WTC11 (cell line): ENCODE measurements around the gene NLRP13. TPM values are rescaled to one million over a fixed set of nuclear protein-coding genes. Genes with fewer than 3 reads are reported as not detected.

ENCODE experiments used
- ATAC-seq: fragments of 200-7000 bp; cut with Tn5 transposase; 2 replicates; pipeline ENCODE4 v1.10.0; 2021; ENCODE audit warnings: mild to moderate bottlenecking, moderate library complexity
- CTCF ChIA-PET: fragments of 300-600 bp; sonication (Branson Sonifier 250); formaldehyde crosslinking; loops from one replicate; lab custom pipeline; 2021; ENCODE audit warnings: antibody characterized with exemption; lab: Charles Lee
- POLR2A ChIA-PET: fragments of 350-600 bp; sonication (Branson Sonifier 250); formaldehyde crosslinking; loops from one replicate; lab custom pipeline; 2021; ENCODE audit warnings: antibody characterized with exemption; lab: Charles Lee
- DNase-seq: peaks from one replicate; pipeline ENCODE4 v3.0.0; 2021; ENCODE audit warnings: low spot score
- H3K27ac Mint-ChIP-seq: 2 replicates; pipeline ENCODE4 v1.8.0; 2021; ENCODE audit warnings: mixed read lengths
- H3K27me3 Mint-ChIP-seq: 2 replicates; pipeline ENCODE4 v1.8.0; 2021; ENCODE audit warnings: low read depth, mild to moderate bottlenecking, moderate library complexity, mixed read lengths
- H3K36me3 Mint-ChIP-seq: 2 replicates; pipeline ENCODE4 v1.8.0; 2021; ENCODE audit warnings: mixed read lengths
- H3K4me1 Mint-ChIP-seq: 2 replicates; pipeline ENCODE4 v1.8.0; 2022; ENCODE audit warnings: mixed read lengths
- H3K4me3 Mint-ChIP-seq: 2 replicates; pipeline ENCODE4 v1.8.0; 2021; ENCODE audit warnings: mild to moderate bottlenecking, moderate library complexity, mixed read lengths
- H3K9me3 Mint-ChIP-seq: 2 replicates; pipeline ENCODE4 v1.8.0; 2021; ENCODE audit warnings: mixed read lengths
- ATF1 ChIP-seq: sonication (generic); formaldehyde crosslinking; IDR thresholded peaks from 2 replicates; pipeline ENCODE4 v1.8.1; 2023; ENCODE audit warnings: mild to moderate bottlenecking, moderate library complexity, missing genetic modification reagents
- ELF4 ChIP-seq: sonication (generic); formaldehyde crosslinking; IDR thresholded peaks from 2 replicates; pipeline ENCODE4 v1.8.1; 2022; ENCODE audit warnings: low read depth, mild to moderate bottlenecking, moderate library complexity, missing genetic modification reagents
- ETV6 ChIP-seq: sonication (generic); formaldehyde crosslinking; IDR thresholded peaks from 2 replicates; pipeline ENCODE4 v1.8.1; 2022; ENCODE audit warnings: mild to moderate bottlenecking, missing genetic modification reagents
- FOXK1 ChIP-seq: sonication (generic); formaldehyde crosslinking; IDR thresholded peaks from 2 replicates; pipeline ENCODE4 v1.8.0; 2022; ENCODE audit warnings: mild to moderate bottlenecking, moderate library complexity, missing genetic modification reagents
- GABPB1 ChIP-seq: sonication (generic); formaldehyde crosslinking; IDR thresholded peaks from 2 replicates; pipeline ENCODE4 v1.8.1; 2023; ENCODE audit warnings: mild to moderate bottlenecking, missing genetic modification reagents
- SP1 ChIP-seq: sonication (generic); formaldehyde crosslinking; conservative IDR thresholded peaks from 2 replicates; pipeline ENCODE4 v1.8.1; 2022; ENCODE audit warnings: missing genetic modification reagents
- TCF7 ChIP-seq: sonication (generic); formaldehyde crosslinking; IDR thresholded peaks from 2 replicates; pipeline ENCODE4 v1.8.0; 2022; ENCODE audit warnings: mild to moderate bottlenecking, low read depth, missing genetic modification reagents, moderate library complexity
- ZBTB21 ChIP-seq: sonication (generic); formaldehyde crosslinking; IDR thresholded peaks from 2 replicates; pipeline ENCODE4 v1.8.1; 2023; ENCODE audit warnings: mild to moderate bottlenecking, missing genetic modification reagents, borderline replicate concordance
- ZNF219 ChIP-seq: sonication (generic); formaldehyde crosslinking; IDR thresholded peaks from 2 replicates; pipeline ENCODE4 v1.8.0; 2023; ENCODE audit warnings: missing genetic modification reagents, mild to moderate bottlenecking, borderline replicate concordance
- total RNA-seq: library from RNA; stranded (reverse); gene quantifications from 3 replicates; pipeline ENCODE4 v1.2.3, GENCODE V29; 2021
- TF ChIP-seq, protein P1 (sequence below): sonication (generic); formaldehyde crosslinking; IDR thresholded peaks from 2 replicates; pipeline ENCODE4 v1.8.1; 2023; ENCODE audit warnings: mild to moderate bottlenecking, moderate library complexity, missing genetic modification reagents
- TF ChIP-seq, protein P2 (sequence below): sonication (generic); formaldehyde crosslinking; IDR thresholded peaks from 2 replicates; pipeline ENCODE4 v1.8.1; 2023; ENCODE audit warnings: mild to moderate bottlenecking, missing genetic modification reagents, moderate library complexity
- TF ChIP-seq, protein P3 (sequence below): sonication (generic); formaldehyde crosslinking; IDR thresholded peaks from 2 replicates; pipeline ENCODE4 v1.8.1; 2023; ENCODE audit warnings: mild to moderate bottlenecking, missing genetic modification reagents, borderline replicate concordance
- TF ChIP-seq, protein P4 (sequence below): sonication (generic); formaldehyde crosslinking; IDR thresholded peaks from 2 replicates; pipeline ENCODE4 v1.8.0; 2023; ENCODE audit warnings: mild to moderate bottlenecking, missing genetic modification reagents
- TF ChIP-seq, protein P5 (sequence below): sonication (generic); formaldehyde crosslinking; IDR thresholded peaks from 2 replicates; pipeline ENCODE4 v1.8.1; 2022; ENCODE audit warnings: low read depth, mild to moderate bottlenecking, moderate library complexity, missing genetic modification reagents, borderline replicate concordance
- TF ChIP-seq, protein P6 (sequence below): fragments of 250-450 bp; sonication (Bioruptor Pico); IDR thresholded peaks from 2 replicates; pipeline ENCODE4 v1.9.0; 2021; ENCODE audit warnings: mild to moderate bottlenecking, borderline replicate concordance
- TF ChIP-seq, protein P7 (sequence below): sonication (generic); formaldehyde crosslinking; IDR thresholded peaks from 2 replicates; pipeline ENCODE4 v1.8.0; 2022; ENCODE audit warnings: mild to moderate bottlenecking, missing genetic modification reagents
- TF ChIP-seq, protein P8 (sequence below): sonication (generic); formaldehyde crosslinking; IDR thresholded peaks from 2 replicates; pipeline ENCODE4 v1.8.0; 2022; ENCODE audit warnings: missing genetic modification reagents

Gene NLRP13
- total RNA-seq, 1 experiment from 2014 or later: not detected

DNA sequence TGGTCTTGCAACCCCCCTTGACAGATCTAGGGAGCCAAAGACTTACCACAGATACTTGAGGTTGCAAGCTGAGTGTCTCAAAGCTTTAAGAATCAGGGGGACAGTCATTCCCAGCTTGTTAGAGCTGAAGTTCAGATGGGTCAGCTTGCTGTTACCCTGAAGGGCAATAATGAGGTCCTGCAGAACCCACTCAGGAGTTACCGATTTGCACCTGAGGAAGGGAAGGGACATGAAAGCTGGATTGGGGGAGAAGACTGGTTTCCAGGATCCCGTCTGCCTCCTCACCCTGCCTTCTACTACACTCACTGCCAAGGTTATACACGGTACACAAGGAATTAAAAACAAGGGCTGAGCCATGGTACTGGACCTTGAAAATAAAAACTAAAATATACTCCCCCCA, 24.4 kb downstream of the NLRP13 start:
- ATAC-seq: no peak
- Mint-ChIP-seq H3K4me1 (no peaks in the 10 kb centered on the region), H3K9me3 (peaks cover 85% of the 10 kb centered on the region), H3K27me3 (peaks cover 6% of the 10 kb centered on the region), H3K4me3 (no peak overlapping the region), H3K27ac (no peak overlapping the region), H3K36me3 (peaks cover 70% of the 10 kb centered on the region)
- CTCF ChIA-PET: no interaction called here
- POLR2A ChIA-PET: no interaction called here
- no peak for DNase-seq
- TF ChIP-seq ETV6: no peak
- TF ChIP-seq ATF1 (CRISPR knock-in tag): no peak
- TF ChIP-seq, protein P1, sequence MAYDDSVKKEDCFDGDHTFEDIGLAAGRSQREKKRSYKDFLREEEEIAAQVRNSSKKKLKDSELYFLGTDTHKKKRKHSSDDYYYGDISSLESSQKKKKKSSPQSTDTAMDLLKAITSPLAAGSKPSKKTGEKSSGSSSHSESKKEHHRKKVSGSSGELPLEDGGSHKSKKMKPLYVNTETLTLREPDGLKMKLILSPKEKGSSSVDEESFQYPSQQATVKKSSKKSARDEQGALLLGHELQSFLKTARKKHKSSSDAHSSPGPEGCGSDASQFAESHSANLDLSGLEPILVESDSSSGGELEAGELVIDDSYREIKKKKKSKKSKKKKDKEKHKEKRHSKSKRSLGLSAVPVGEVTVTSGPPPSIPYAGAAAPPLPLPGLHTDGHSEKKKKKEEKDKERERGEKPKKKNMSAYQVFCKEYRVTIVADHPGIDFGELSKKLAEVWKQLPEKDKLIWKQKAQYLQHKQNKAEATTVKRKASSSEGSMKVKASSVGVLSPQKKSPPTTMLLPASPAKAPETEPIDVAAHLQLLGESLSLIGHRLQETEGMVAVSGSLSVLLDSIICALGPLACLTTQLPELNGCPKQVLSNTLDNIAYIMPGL (CRISPR knock-in tag): no peak
- TF ChIP-seq, protein P2, sequence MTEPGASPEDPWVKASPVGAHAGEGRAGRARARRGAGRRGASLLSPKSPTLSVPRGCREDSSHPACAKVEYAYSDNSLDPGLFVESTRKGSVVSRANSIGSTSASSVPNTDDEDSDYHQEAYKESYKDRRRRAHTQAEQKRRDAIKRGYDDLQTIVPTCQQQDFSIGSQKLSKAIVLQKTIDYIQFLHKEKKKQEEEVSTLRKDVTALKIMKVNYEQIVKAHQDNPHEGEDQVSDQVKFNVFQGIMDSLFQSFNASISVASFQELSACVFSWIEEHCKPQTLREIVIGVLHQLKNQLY: no peak
- TF ChIP-seq, protein P3, sequence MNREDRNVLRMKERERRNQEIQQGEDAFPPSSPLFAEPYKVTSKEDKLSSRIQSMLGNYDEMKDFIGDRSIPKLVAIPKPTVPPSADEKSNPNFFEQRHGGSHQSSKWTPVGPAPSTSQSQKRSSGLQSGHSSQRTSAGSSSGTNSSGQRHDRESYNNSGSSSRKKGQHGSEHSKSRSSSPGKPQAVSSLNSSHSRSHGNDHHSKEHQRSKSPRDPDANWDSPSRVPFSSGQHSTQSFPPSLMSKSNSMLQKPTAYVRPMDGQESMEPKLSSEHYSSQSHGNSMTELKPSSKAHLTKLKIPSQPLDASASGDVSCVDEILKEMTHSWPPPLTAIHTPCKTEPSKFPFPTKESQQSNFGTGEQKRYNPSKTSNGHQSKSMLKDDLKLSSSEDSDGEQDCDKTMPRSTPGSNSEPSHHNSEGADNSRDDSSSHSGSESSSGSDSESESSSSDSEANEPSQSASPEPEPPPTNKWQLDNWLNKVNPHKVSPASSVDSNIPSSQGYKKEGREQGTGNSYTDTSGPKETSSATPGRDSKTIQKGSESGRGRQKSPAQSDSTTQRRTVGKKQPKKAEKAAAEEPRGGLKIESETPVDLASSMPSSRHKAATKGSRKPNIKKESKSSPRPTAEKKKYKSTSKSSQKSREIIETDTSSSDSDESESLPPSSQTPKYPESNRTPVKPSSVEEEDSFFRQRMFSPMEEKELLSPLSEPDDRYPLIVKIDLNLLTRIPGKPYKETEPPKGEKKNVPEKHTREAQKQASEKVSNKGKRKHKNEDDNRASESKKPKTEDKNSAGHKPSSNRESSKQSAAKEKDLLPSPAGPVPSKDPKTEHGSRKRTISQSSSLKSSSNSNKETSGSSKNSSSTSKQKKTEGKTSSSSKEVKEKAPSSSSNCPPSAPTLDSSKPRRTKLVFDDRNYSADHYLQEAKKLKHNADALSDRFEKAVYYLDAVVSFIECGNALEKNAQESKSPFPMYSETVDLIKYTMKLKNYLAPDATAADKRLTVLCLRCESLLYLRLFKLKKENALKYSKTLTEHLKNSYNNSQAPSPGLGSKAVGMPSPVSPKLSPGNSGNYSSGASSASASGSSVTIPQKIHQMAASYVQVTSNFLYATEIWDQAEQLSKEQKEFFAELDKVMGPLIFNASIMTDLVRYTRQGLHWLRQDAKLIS (CRISPR knock-in tag): no peak
- TF ChIP-seq SP1: no peak
- TF ChIP-seq, protein P4, sequence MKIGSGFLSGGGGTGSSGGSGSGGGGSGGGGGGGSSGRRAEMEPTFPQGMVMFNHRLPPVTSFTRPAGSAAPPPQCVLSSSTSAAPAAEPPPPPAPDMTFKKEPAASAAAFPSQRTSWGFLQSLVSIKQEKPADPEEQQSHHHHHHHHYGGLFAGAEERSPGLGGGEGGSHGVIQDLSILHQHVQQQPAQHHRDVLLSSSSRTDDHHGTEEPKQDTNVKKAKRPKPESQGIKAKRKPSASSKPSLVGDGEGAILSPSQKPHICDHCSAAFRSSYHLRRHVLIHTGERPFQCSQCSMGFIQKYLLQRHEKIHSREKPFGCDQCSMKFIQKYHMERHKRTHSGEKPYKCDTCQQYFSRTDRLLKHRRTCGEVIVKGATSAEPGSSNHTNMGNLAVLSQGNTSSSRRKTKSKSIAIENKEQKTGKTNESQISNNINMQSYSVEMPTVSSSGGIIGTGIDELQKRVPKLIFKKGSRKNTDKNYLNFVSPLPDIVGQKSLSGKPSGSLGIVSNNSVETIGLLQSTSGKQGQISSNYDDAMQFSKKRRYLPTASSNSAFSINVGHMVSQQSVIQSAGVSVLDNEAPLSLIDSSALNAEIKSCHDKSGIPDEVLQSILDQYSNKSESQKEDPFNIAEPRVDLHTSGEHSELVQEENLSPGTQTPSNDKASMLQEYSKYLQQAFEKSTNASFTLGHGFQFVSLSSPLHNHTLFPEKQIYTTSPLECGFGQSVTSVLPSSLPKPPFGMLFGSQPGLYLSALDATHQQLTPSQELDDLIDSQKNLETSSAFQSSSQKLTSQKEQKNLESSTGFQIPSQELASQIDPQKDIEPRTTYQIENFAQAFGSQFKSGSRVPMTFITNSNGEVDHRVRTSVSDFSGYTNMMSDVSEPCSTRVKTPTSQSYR (CRISPR knock-in tag): no peak
- TF ChIP-seq, protein P5, sequence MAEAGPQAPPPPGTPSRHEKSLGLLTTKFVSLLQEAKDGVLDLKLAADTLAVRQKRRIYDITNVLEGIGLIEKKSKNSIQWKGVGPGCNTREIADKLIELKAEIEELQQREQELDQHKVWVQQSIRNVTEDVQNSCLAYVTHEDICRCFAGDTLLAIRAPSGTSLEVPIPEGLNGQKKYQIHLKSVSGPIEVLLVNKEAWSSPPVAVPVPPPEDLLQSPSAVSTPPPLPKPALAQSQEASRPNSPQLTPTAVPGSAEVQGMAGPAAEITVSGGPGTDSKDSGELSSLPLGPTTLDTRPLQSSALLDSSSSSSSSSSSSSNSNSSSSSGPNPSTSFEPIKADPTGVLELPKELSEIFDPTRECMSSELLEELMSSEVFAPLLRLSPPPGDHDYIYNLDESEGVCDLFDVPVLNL (CRISPR knock-in tag): no peak
- TF ChIP-seq, protein P6, sequence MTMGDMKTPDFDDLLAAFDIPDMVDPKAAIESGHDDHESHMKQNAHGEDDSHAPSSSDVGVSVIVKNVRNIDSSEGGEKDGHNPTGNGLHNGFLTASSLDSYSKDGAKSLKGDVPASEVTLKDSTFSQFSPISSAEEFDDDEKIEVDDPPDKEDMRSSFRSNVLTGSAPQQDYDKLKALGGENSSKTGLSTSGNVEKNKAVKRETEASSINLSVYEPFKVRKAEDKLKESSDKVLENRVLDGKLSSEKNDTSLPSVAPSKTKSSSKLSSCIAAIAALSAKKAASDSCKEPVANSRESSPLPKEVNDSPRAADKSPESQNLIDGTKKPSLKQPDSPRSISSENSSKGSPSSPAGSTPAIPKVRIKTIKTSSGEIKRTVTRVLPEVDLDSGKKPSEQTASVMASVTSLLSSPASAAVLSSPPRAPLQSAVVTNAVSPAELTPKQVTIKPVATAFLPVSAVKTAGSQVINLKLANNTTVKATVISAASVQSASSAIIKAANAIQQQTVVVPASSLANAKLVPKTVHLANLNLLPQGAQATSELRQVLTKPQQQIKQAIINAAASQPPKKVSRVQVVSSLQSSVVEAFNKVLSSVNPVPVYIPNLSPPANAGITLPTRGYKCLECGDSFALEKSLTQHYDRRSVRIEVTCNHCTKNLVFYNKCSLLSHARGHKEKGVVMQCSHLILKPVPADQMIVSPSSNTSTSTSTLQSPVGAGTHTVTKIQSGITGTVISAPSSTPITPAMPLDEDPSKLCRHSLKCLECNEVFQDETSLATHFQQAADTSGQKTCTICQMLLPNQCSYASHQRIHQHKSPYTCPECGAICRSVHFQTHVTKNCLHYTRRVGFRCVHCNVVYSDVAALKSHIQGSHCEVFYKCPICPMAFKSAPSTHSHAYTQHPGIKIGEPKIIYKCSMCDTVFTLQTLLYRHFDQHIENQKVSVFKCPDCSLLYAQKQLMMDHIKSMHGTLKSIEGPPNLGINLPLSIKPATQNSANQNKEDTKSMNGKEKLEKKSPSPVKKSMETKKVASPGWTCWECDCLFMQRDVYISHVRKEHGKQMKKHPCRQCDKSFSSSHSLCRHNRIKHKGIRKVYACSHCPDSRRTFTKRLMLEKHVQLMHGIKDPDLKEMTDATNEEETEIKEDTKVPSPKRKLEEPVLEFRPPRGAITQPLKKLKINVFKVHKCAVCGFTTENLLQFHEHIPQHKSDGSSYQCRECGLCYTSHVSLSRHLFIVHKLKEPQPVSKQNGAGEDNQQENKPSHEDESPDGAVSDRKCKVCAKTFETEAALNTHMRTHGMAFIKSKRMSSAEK (CRISPR knock-in tag): no peak
- no peak for TF ChIP-seq ZNF219
- no peak for TF ChIP-seq ZBTB21 (CRISPR knock-in tag)
- TF ChIP-seq, protein P7, sequence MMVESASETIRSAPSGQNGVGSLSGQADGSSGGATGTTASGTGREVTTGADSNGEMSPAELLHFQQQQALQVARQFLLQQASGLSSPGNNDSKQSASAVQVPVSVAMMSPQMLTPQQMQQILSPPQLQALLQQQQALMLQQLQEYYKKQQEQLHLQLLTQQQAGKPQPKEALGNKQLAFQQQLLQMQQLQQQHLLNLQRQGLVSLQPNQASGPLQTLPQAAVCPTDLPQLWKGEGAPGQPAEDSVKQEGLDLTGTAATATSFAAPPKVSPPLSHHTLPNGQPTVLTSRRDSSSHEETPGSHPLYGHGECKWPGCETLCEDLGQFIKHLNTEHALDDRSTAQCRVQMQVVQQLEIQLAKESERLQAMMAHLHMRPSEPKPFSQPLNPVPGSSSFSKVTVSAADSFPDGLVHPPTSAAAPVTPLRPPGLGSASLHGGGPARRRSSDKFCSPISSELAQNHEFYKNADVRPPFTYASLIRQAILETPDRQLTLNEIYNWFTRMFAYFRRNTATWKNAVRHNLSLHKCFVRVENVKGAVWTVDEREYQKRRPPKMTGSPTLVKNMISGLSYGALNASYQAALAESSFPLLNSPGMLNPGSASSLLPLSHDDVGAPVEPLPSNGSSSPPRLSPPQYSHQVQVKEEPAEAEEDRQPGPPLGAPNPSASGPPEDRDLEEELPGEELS (CRISPR knock-in tag): no peak
- TF ChIP-seq FOXK1: no peak
- TF ChIP-seq, protein P8, sequence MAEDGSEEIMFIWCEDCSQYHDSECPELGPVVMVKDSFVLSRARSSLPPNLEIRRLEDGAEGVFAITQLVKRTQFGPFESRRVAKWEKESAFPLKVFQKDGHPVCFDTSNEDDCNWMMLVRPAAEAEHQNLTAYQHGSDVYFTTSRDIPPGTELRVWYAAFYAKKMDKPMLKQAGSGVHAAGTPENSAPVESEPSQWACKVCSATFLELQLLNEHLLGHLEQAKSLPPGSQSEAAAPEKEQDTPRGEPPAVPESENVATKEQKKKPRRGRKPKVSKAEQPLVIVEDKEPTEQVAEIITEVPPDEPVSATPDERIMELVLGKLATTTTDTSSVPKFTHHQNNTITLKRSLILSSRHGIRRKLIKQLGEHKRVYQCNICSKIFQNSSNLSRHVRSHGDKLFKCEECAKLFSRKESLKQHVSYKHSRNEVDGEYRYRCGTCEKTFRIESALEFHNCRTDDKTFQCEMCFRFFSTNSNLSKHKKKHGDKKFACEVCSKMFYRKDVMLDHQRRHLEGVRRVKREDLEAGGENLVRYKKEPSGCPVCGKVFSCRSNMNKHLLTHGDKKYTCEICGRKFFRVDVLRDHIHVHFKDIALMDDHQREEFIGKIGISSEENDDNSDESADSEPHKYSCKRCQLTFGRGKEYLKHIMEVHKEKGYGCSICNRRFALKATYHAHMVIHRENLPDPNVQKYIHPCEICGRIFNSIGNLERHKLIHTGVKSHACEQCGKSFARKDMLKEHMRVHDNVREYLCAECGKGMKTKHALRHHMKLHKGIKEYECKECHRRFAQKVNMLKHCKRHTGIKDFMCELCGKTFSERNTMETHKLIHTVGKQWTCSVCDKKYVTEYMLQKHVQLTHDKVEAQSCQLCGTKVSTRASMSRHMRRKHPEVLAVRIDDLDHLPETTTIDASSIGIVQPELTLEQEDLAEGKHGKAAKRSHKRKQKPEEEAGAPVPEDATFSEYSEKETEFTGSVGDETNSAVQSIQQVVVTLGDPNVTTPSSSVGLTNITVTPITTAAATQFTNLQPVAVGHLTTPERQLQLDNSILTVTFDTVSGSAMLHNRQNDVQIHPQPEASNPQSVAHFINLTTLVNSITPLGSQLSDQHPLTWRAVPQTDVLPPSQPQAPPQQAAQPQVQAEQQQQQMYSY (CRISPR knock-in tag): no peak
- TF ChIP-seq GABPB1 (CRISPR knock-in tag): no peak
- TF ChIP-seq ELF4 (CRISPR knock-in tag): no peak
- TF ChIP-seq TCF7 (CRISPR knock-in tag): no peak
